K562 (cell line): ENCODE measurements around the gene C6orf62. TPM values are rescaled to one million over a fixed set of nuclear protein-coding genes. Genes with fewer than 3 reads are reported as not detected.

Experiments used
- ARID1B ChIP-seq: fragments of 450-650 bp; IDR thresholded peaks from 2 replicates; pipeline ENCODE4 v1.6.1; 2016; ENCODE audit warnings: antibody characterized with exemption, mild to moderate bottlenecking, inconsistent platforms
- CAMTA2 ChIP-seq: fragments of 250-450 bp; sonication (Bioruptor Pico); conservative IDR thresholded peaks from 2 replicates; pipeline ENCODE4 v1.5.1; 2022
- CCAR2 ChIP-seq: fragments of 200-400 bp; formaldehyde crosslinking; IDR thresholded peaks from 2 replicates; pipeline ENCODE4 v1.6.1; 2017; ENCODE audit warnings: mild to moderate bottlenecking, low read depth, low read length
- CEBPB ChIP-seq: fragments of 450-650 bp; IDR thresholded peaks from 2 replicates; pipeline ENCODE4 v1.6.1; 2016; ENCODE audit warnings: missing genetic modification characterization, missing compliant biosample characterization
- EWSR1 ChIP-seq: fragments of 450-650 bp; IDR thresholded peaks from 2 replicates; pipeline ENCODE4 v1.6.1; 2018; ENCODE audit warnings: borderline replicate concordance, mild to moderate bottlenecking, low read depth, moderate library complexity; ENCODE audit not compliant: partially characterized antibody
- FOS ChIP-seq: IDR thresholded peaks from 3 replicates; pipeline ENCODE4 v1.6.1; 2011; ENCODE audit not compliant: insufficient read length; ENCODE audit errors: extremely low read depth
- HNRNPL ChIP-seq: fragments of 200-400 bp; formaldehyde crosslinking; IDR thresholded peaks from 2 replicates; pipeline ENCODE4 v1.6.1; 2017; ENCODE audit warnings: low read depth, mild to moderate bottlenecking, low read length
- HSF4 ChIP-seq: fragments of 250-450 bp; sonication (Bioruptor Pico); IDR thresholded peaks from 2 replicates; pipeline ENCODE4 v2.1.2; 2022; ENCODE audit warnings: mild to moderate bottlenecking, moderate library complexity, borderline replicate concordance
- MTA3 ChIP-seq: fragments of 450-650 bp; formaldehyde crosslinking; IDR thresholded peaks from 2 replicates; pipeline ENCODE4 v1.6.1; 2017; ENCODE audit warnings: mild to moderate bottlenecking, borderline replicate concordance
- NONO ChIP-seq, 2 experiments: fragments of 200-400 bp in 1 of 2; fragments of 450-650 bp in 1 of 2; formaldehyde crosslinking in 1 of 2; IDR thresholded peaks; 2 replicates each; pipeline ENCODE4 v1.6.1; 2017; ENCODE audit warnings: low read depth in 2 of 2, mild to moderate bottlenecking in 2 of 2, moderate library complexity in 2 of 2, low read length in 1 of 2
- RB1 ChIP-seq: fragments of 450-650 bp; IDR thresholded peaks from 2 replicates; pipeline ENCODE4 v1.6.1; 2017; ENCODE audit warnings: low read depth, mild to moderate bottlenecking
- SETDB1 ChIP-seq: IDR thresholded peaks from one replicate; pipeline ENCODE4 v1.6.1; 2012; ENCODE audit warnings: low read length, control low read depth, inconsistent platforms
- SRSF7 ChIP-seq: fragments of 200-400 bp; formaldehyde crosslinking; optimal IDR thresholded peaks from 2 replicates; pipeline ENCODE3; 2017; ENCODE audit warnings: mild to moderate bottlenecking, low read depth, low read length
- TAF7 ChIP-seq: fragments of 450-650 bp; IDR thresholded peaks from 2 replicates; pipeline ENCODE4 v1.6.1; 2016; ENCODE audit warnings: missing genetic modification characterization, missing compliant biosample characterization
- YY1 ChIP-seq, 3 experiments: IDR thresholded peaks; 2 replicates each; pipeline ENCODE4 v1.6.1; 2011; ENCODE audit warnings: low read length in 2 of 3, mild to moderate bottlenecking in 2 of 3, moderate library complexity in 2 of 3, borderline replicate concordance in 1 of 3, control low read depth in 1 of 3, low read depth in 1 of 3; ENCODE audit not compliant: insufficient read depth in 3 of 3, insufficient replicate concordance in 2 of 3, control insufficient read depth in 1 of 3, insufficient read length in 1 of 3; ENCODE audit errors: extremely low read depth in 1 of 3
- ZBTB8A ChIP-seq: fragments of 450-650 bp; IDR thresholded peaks from 2 replicates; pipeline ENCODE4 v1.6.1; 2018; ENCODE audit warnings: mild to moderate bottlenecking, moderate library complexity; ENCODE audit not compliant: partially characterized antibody
- ZNF224 ChIP-seq: sonication (generic); formaldehyde crosslinking; IDR thresholded peaks from 2 replicates; pipeline ENCODE4 v1.8.0; 2022; ENCODE audit warnings: mild to moderate bottlenecking, missing genetic modification reagents
- ZNF23 ChIP-seq: fragments of 250-450 bp; sonication (Bioruptor Pico); IDR thresholded peaks from 2 replicates; pipeline ENCODE4 v1.4.0; 2020; ENCODE audit warnings: mild to moderate bottlenecking
- ZNF583 ChIP-seq: fragments of 250-450 bp; sonication (Bioruptor Pico); IDR thresholded peaks from 2 replicates; pipeline ENCODE4 v1.4.0; 2020
- ZNF778 ChIP-seq: fragments of 450-650 bp; formaldehyde crosslinking; IDR thresholded peaks from 2 replicates; pipeline ENCODE4 v1.4.0; 2020; ENCODE audit warnings: mild to moderate bottlenecking, moderate library complexity
- ZZZ3 ChIP-seq: fragments of 450-650 bp; IDR thresholded peaks from 2 replicates; pipeline ENCODE4 v1.6.1; 2016; ENCODE audit warnings: antibody characterized with exemption, mild to moderate bottlenecking, moderate library complexity
- polyA plus RNA-seq, 8 experiments: library from polyadenylated mRNA; depleted of rRNA in 4 of 8; stranded (reverse) in 5 of 8; unstranded in 3 of 8; fragments of >200 nt; fragmentation: Nextera tagmentation in 2 of 8; fragmentation: Illumina TruSeq in 1 of 8; extraction: Ambion mirVana in 2 of 8; extraction: Trizol in 1 of 8; gene quantifications; 2 replicates each; pipeline versions ENCODE4 v1.2.1 to v1.2.3, GENCODE V29; 2011 to 2014; ENCODE audit warnings: inconsistent platforms in 1 of 8, missing spikeins in 1 of 8
- total RNA-seq, 7 experiments: library from RNA; depleted of rRNA in 6 of 7; stranded (reverse); fragments of >200 nt in 6 of 7; fragmentation: Illumina TruSeq in 2 of 7; extraction: Trizol in 2 of 7; gene quantifications; 2 replicates each; pipeline versions ENCODE4 v1.2.1 to v1.2.3, GENCODE V29; 2011 to 2021; ENCODE audit warnings: low replicate concordance in 1 of 7
- TF ChIP-seq, protein P1 (sequence below): fragments of 250-450 bp; sonication (Bioruptor Pico); IDR thresholded peaks from 2 replicates; pipeline ENCODE4 v1.4.0; 2020
- TF ChIP-seq, protein P2 (sequence below): fragments of 250-450 bp; sonication (Bioruptor Pico); IDR thresholded peaks from 2 replicates; pipeline ENCODE4 v1.5.0; 2021; ENCODE audit warnings: mild to moderate bottlenecking, borderline replicate concordance
- TF ChIP-seq, protein P3 (sequence below), 2 experiments: fragments of 450-650 bp; conservative IDR thresholded peaks; 2 replicates each; pipeline ENCODE4 v1.6.1; 2017; ENCODE audit warnings: mild to moderate bottlenecking in 2 of 2, moderate library complexity in 2 of 2

The C6orf62 gene
- total and polyA plus RNA-seq, 9 of the 15 experiments (the other 6 are each of a cell fraction or from before 2014, with no cell fraction given) = 48.5 to 579 (median 111) TPM

DNA sequence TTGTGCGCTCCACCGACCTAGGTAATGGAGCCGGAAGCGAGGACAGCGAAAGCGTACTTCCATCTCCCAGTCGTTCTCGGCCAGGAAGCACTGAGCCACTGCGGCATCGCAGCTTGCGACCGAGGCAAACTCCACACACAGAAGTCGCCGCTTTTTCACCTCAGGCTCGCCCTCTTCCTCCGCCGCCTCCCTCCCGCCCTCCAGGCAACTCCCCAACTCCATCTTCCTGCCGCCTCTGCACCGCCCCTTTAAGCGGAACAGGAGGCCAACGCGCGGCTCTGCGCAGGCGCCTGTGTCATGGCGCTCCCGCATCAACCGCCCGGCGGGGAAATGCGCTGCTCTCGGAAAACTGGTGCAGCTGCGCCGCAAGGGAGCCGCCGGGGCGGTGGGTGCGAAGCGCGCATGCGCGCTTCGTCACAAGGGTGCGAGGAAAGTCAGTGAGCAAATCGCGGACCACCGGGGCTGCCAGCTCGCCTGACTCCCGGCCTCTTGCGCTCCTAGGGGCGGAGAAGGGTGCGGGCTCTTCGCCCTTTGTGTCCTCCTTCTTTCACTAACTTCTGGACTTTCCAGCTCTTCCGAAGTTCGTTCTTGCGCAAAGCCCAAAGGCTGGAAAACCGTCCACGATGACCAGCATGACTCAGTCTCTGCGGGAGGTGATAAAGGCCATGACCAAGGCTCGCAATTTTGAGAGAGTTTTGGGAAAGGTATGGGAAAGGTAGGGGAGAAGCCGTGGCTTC is 52.1 kb downstream of the C6orf62 start, which contains the start of the genes ACOT13 and TDP2 (continued):
- TF ChIP-seq YY1 (IDR thresholded peaks at IDR 0.05; ENCODE audit: borderline replicate concordance in 1 of 3, control insufficient read depth in 1 of 3, extremely low read depth in 1 of 3, insufficient read depth in 3 of 3, insufficient read length in 1 of 3, insufficient replicate concordance in 2 of 3, low read depth in 1 of 3, low read length in 2 of 3) (peak; percentile 24 to 91 (median 86)), NONO (IDR thresholded peaks at IDR 0.05; ENCODE audit: low read depth in 2 of 2, low read length in 1 of 2) (peak in 1 of 2 experiments; percentile 50; a peak in 2 of 4 replicates), ZNF778 (CRISPR knock-in tag) (no peak), RB1 (peak; percentile 96; the same call in 1 of the 2 replicates), FOS (no peak), ARID1B (peak; percentile 74), MTA3 (peak; percentile 61; the same call in 1 of the 2 replicates), ZNF583 (CRISPR knock-in tag) (no peak), CEBPB (tag) (peak; percentile 96), TAF7 (peak; percentile 77), ZBTB8A (no peak), HSF4 (CRISPR knock-in tag) (no peak), ZZZ3 (no peak), CAMTA2 (CRISPR knock-in tag) (no peak), HNRNPL (no peak), CCAR2 (no peak), ZNF224 (CRISPR knock-in tag) (no peak), ZNF23 (CRISPR knock-in tag) (no peak), EWSR1 (no peak), SETDB1 (no peak), SRSF7 (no peak)
- TF ChIP-seq, protein P1, sequence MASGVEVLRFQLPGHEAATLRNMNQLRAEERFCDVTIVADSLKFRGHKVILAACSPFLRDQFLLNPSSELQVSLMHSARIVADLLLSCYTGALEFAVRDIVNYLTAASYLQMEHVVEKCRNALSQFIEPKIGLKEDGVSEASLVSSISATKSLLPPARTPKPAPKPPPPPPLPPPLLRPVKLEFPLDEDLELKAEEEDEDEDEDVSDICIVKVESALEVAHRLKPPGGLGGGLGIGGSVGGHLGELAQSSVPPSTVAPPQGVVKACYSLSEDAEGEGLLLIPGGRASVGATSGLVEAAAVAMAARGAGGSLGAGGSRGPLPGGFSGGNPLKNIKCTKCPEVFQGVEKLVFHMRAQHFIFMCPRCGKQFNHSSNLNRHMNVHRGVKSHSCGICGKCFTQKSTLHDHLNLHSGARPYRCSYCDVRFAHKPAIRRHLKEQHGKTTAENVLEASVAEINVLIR (CRISPR knock-in tag) = 0 out of 2 replicates have a peak, but pooled peaks have one; percentile 31
- TF ChIP-seq, protein P2, sequence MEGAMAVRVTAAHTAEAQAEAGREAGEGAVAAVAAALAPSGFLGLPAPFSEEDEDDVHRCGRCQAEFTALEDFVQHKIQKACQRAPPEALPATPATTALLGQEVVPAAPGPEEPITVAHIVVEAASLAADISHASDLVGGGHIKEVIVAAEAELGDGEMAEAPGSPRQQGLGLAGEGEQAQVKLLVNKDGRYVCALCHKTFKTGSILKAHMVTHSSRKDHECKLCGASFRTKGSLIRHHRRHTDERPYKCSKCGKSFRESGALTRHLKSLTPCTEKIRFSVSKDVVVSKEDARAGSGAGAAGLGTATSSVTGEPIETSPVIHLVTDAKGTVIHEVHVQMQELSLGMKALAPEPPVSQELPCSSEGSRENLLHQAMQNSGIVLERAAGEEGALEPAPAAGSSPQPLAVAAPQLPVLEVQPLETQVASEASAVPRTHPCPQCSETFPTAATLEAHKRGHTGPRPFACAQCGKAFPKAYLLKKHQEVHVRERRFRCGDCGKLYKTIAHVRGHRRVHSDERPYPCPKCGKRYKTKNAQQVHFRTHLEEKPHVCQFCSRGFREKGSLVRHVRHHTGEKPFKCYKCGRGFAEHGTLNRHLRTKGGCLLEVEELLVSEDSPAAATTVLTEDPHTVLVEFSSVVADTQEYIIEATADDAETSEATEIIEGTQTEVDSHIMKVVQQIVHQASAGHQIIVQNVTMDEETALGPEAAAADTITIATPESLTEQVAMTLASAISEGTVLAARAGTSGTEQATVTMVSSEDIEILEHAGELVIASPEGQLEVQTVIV (CRISPR knock-in tag) = no peak
- TF ChIP-seq, protein P3, sequence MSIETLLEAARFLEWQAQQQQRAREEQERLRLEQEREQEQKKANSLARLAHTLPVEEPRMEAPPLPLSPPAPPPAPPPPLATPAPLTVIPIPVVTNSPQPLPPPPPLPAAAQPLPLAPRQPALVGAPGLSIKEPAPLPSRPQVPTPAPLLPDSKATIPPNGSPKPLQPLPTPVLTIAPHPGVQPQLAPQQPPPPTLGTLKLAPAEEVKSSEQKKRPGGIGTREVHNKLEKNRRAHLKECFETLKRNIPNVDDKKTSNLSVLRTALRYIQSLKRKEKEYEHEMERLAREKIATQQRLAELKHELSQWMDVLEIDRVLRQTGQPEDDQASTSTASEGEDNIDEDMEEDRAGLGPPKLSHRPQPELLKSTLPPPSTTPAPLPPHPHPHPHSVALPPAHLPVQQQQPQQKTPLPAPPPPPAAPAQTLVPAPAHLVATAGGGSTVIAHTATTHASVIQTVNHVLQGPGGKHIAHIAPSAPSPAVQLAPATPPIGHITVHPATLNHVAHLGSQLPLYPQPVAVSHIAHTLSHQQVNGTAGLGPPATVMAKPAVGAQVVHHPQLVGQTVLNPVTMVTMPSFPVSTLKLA (conservative IDR thresholded peaks at IDR 0.05) = peak; percentile 71 to 81
